ENCODE results near the gene AP1M1. TPM values are rescaled to one million over a fixed set of nuclear protein-coding genes. Genes with fewer than 3 reads are reported as not detected.

The AP1M1 gene
- total RNA-seq, 4 donors from 2014 or later: 52.0 to 83.0 (median 56.3) TPM

DNA sequence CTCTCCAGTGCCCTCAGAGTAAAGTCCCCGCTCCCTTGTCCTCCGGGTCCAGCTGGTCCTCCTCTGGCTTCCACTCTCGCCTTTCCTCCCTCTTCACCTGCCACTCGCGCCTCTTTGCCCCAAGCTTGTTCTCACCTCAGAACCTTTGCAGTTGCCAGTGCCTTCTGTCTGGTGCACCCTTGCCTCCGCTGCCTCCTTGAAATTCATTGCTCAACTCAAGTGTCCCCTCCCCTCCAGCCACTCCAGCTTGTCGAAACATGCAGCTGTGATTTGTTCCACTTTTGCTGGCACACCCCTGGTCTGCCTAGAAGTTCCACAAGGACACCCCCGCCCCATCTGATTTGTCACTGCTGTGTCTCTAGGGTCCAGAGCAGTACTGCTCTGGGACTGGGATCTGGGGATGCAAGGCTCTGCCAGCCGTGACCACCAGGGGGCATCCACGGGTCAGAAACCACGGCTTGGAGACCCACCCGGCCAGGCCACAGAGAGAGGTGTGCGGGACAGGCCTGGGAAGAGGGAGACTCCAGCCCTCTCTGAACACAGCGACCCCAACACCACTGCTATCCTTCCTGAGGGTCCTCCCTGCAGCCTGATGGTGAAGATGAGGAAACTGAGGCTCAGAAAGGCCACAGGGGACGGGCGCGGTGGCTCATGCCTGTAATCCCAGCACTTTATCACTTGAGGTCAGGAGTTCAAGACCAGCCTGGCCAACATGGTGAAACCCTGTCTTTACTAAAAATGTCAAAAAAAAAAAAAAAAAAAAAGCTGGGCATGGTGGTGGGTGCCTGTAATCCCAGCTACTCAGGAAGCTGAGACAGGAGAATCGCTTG lies 49.9 kb downstream of the AP1M1 start:
- Histone ChIP-seq H3K27me3 (no peaks in the 10 kb centered on the region), H3K9me3 (no peaks in the 10 kb centered on the region), H3K4me3 (replicated peaks in 1 of 3) (no peak overlapping the region), H3K27ac (peak overlapping the region in 1 of 3 donors; percentile 28), H3K4me1 (peaks cover 0 to 17% of the 10 kb centered on the region in 2 donors), H3K36me3 (no peaks in the 10 kb centered on the region)
- intact Hi-C loops (cut with DNase I): loop anchor here (2.0 kb wide), 1 partner anchor 135 kb away; no protein-coding TSS in a partner anchor
- WGBS, 2 donors: 43 to 48% methylated on average over 12 to 14 of the region's 18 CpGs
- TF ChIP-seq POLR2A (IDR thresholded peaks at IDR 0.05): peak in 1 of 2 donors; percentile 16
- TF ChIP-seq, protein P1, sequence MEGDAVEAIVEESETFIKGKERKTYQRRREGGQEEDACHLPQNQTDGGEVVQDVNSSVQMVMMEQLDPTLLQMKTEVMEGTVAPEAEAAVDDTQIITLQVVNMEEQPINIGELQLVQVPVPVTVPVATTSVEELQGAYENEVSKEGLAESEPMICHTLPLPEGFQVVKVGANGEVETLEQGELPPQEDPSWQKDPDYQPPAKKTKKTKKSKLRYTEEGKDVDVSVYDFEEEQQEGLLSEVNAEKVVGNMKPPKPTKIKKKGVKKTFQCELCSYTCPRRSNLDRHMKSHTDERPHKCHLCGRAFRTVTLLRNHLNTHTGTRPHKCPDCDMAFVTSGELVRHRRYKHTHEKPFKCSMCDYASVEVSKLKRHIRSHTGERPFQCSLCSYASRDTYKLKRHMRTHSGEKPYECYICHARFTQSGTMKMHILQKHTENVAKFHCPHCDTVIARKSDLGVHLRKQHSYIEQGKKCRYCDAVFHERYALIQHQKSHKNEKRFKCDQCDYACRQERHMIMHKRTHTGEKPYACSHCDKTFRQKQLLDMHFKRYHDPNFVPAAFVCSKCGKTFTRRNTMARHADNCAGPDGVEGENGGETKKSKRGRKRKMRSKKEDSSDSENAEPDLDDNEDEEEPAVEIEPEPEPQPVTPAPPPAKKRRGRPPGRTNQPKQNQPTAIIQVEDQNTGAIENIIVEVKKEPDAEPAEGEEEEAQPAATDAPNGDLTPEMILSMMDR (IDR thresholded peaks at IDR 0.05): peak; percentile 82 to 97 (median 94)
- DNase-seq: peak; percentile 84 to 85

DNA sequence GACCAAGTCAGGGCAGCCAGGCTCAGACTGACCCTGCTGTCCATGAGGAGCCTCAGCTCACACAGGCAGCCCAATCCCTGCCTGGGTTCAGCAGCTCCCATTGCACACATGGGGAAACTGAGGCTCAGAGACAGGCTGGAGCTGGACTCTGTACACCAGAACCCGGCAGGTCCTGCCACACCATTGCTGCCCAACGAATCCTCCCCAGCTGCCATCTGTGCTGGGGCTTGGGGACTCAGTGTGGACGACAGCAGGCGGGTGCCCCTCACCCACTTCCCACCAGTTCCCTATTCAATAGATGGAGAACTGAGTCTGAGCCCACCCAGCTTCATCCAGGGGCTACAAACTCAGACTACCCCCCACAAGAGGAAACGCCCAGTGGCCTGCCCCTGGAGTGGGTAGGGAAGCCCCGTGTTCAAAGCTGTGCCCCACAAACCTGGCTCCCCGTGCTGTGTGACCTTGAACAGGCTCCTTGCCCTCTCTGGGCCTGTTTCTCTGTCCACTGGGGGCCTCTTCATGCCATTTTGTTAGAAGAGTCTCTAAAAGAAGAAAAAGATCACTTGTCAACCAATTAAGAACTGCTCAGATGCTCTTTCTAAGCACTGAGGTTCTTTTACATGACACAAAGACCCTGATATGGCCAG lies 50.8 kb downstream of the AP1M1 start:
- H3K27me3 ChIP-seq: no peaks in the 10 kb centered on the region
- no peak for DNase-seq
- H3K36me3 ChIP-seq: no peaks in the 10 kb centered on the region
- H3K4me1 ChIP-seq: peaks cover under 1 to 21% of the 10 kb centered on the region in 2 donors
- no peak overlapping the region for H3K27ac ChIP-seq
- intact Hi-C loops (cut with DNase I): no loop called here
- TF ChIP-seq, protein P1 (IDR thresholded peaks at IDR 0.05): no peak
- TF ChIP-seq POLR2A (IDR thresholded peaks at IDR 0.05): no peak
- 81 to 92% methylated on average over 5 to 7 of the region's 7 CpGs for WGBS, 2 donors
- H3K9me3 ChIP-seq: no peaks in the 10 kb centered on the region
- H3K4me3 ChIP-seq (replicated peaks in 1 of 3): no peak overlapping the region

DNA sequence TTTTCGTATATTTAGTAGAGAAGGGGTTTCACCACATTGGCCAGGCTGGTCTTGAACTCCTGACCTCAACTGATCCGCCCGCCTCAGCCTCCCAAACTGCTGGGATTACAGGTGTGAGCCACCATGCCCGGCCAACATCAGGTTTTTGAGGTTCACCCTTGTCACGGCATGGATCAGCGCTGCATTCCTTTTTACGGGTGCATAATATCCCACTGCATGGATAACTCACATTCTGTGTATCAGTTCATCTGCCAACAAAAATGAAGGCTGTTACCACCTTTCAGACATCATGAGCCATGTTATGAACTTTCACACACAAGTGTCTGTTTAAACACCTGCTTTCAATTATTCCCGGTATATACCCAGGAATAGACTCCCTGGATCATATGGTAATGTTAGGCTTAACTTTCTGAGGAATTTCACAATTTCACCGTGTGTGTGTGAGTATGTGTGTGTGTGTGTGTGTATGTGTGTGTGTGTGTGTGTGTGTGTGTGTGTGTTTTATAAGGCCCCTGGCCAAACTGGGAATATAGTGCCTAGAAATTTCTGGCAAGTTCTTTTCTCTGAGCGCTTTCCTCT lies 52.2 kb downstream of the AP1M1 start:
- Histone ChIP-seq H3K9me3 (no peaks in the 10 kb centered on the region), H3K4me1 (peaks cover 6 to 22% of the 10 kb centered on the region in 2 donors), H3K36me3 (no peaks in the 10 kb centered on the region), H3K27me3 (no peaks in the 10 kb centered on the region), H3K27ac (no peak overlapping the region), H3K4me3 (replicated peaks in 1 of 3) (no peak overlapping the region)
- intact Hi-C loops (cut with DNase I): no loop called here
- no peak for DNase-seq
- TF ChIP-seq, protein P1 (IDR thresholded peaks at IDR 0.05): no peak
- TF ChIP-seq POLR2A (IDR thresholded peaks at IDR 0.05): no peak
- 88 to 93% methylated on average over 9 to 10 of the region's 10 CpGs for WGBS, 2 donors

DNA sequence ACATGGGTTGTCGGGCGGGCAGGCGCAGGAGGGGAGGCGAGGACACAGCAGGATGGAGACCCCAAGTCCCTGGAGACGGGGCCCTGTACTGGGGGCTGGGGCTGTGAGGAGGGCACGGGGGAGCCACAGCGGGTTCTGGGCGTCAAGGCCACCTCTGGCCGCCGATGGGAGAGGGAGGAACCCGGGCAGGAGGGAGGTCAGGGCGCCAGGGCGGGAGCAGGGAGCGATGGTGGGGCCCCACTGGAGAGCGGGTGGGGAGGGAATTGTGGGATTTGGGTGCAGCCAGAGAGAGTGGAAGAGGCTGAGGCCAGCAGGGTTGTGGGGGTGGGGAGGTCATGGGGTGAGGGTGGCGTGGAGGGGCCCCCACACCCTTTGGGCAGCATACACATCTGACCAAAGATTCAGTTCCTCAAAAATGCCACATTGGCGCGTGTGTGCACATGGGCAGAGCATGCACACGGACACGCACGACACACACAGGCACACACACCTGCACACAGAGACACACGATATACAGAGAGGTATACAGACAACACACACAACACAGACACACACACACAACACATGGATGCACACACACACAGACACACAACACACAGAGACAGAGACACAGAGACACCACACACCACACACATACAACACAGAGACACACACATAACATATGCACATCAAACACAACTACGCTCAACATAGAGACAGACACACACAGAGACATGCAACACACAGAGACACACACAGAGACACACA lies 54.9 kb downstream of the AP1M1 start:
- Histone ChIP-seq H3K27ac (no peak overlapping the region), H3K36me3 (no peaks in the 10 kb centered on the region), H3K4me3 (replicated peaks in 1 of 3) (no peak overlapping the region), H3K4me1 (peaks cover 6 to 17% of the 10 kb centered on the region in 2 donors), H3K27me3 (no peaks in the 10 kb centered on the region), H3K9me3 (no peaks in the 10 kb centered on the region)
- intact Hi-C loops (cut with DNase I): no loop called here
- WGBS, 2 donors: 89 to 92% methylated on average over 23 of the region's 23 CpGs
- TF ChIP-seq, protein P1 (IDR thresholded peaks at IDR 0.05): no peak
- TF ChIP-seq POLR2A (IDR thresholded peaks at IDR 0.05): no peak
- no peak for DNase-seq

Data from thyroid gland (tissue), 4 donors.